GM19395 (cell line): ENCODE measurements around the gene COL8A1.
A peak's percentile ranks its signal among the peaks of the same experiment; 100 is the strongest.
"Not testable (repeated sequence)": the region's sequence is repeated elsewhere in the genome, so short reads cannot be mapped to it uniquely, and the experiment has no call there.

Experiments used
- ATAC-seq: cut with Tn5 transposase; IDR thresholded peaks from one replicate; pipeline ENCODE4 v1.9.1; 2021; ENCODE audit warnings: mild to moderate bottlenecking, moderate library complexity; ENCODE audit not compliant: unreplicated experiment

Gene COL8A1

GRCh38 chr3:99836681-99837080 is 198.3 kb downstream of the COL8A1 start:
- ATAC-seq, result no peak

GRCh38 chr3:99837715-99838114 is 199.3 kb downstream of the COL8A1 start:
- ATAC-seq, result no peak

GRCh38 chr3:99838755-99839154 is 200.4 kb downstream of the COL8A1 start:
- no peak for ATAC-seq

DNA sequence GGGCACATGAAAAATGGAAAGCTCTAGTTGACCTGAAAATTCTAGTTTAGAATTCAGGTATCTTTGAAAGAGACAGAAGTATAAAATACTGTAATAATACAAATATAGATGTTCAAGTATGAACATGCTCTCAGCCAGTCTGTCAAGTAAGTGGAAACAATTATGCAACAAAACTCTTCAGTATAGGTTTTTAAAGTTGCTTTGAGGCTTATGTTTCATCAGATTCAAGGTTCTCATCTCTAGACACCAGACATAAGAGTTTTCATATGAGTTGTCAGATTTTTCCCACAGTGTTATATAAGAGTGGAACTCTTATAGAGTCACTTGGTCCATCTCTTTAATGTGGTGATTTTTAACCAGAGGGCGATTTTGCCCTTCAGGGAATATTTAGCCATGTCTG is 201.2 kb downstream of the COL8A1 start:
- ATAC-seq, result no peak

DNA sequence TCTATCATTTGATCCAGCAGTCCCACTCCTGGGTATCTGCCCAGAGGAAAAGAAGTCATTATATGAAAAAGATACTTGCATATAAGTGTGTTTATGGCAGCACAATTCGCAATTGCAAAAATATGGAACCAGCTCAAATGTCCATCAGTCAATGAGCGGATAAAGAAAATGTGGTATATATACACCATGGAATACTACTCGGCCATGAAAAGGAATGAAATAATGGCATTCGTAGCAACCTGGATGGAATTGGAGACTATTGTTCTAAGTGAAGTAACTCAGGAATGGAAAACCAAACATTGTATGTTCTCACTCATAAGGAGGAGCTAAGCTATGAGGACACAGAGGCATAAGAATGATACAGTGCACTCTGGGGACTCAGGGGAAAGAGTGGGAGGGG is 203.6 kb downstream of the COL8A1 start:
- ATAC-seq, result not testable (repeated sequence)

GRCh38 chr3:99842826-99843589 is 204.6 kb downstream of the COL8A1 start:
- ATAC-seq, result peak; percentile 78

DNA sequence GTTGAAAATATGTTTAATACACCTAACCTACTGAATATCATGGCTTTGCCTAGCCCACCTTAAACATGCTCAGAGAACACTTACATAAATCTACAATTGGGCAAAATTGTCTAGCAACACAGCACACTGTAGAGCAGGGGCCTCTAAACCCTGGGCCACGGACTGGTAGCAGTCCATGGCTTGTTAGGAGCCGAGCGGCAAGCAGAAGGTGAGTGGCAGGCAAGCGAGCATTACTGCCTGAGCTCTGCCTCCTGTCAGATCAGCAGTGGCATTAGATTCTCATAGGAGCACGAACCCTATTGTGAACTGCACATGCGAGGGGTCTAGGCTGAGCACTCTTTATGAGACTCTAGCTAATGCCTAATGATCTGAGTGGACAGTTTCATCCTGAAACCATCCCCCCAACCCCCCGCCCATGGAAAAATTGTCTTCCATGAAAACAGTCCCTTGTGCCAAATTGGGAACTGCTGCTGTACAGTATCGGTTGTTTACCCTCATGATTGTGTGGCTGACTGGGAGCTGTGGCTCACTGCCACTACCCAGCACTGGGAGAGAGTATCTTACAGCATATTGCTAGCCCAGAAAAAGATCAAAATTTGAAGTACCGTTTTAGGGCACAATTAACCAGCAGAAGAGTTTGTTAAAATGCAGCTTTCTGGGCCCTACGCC is 205.3 kb downstream of the COL8A1 start:
- peak; percentile 17 for ATAC-seq

DNA sequence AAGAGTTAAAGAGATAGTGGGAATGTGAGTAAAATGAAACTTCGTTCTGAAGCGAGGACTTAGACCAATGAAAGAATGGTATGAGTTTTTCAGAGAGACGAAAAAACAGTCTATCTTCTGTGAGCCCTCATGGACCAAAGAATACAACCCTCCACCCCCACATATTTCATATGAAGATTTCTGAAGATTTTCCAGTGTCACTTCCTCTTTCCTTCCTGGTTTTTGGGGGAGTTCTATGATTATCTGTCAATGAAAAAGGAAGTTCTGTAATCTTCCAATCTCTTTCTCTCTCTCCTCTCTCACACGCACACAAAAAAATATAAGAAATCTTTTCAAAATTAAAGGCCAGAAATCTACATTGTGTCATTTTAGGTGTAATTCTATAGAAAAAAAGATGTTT is 206.9 kb downstream of the COL8A1 start:
- ATAC-seq, result no peak

DNA sequence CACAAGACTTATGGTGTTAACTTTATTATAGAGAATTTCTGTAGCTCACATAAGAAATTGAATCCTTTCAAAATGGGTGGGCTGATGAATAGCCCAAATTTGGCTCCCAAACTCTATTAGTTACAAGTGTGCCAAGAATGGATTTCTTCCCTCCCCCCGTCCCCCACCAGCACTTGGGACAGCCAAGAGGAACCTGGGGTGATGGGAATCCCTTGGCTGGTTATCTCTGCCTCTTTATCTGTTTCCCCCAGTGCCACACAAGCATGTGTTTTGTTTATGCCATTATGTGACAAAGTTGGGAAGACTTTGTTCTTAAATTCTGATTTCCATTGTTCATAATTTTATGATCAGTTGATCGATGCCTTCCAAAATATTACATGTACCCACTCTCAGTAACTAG is 207.6 kb downstream of the COL8A1 start:
- ATAC-seq, result no peak

- no peak for ATAC-seq
Observed at GRCh38 chr3:99846477-99847160, 208.2 kb downstream of the COL8A1 start.

GRCh38 chr3:99848433-99848832 is 210.0 kb downstream of the COL8A1 start:
- no peak for ATAC-seq
